Measurements from ENCODE around the gene PEPD. TPM values are rescaled to one million over a fixed set of nuclear protein-coding genes. Genes with fewer than 3 reads are reported as not detected.
A peak's percentile ranks its signal among the peaks of the same experiment; 100 is the strongest.

PEPD gene
- total and polyA plus RNA-seq, 2 of the 4 experiments (the other 2 are of a cell fraction), result 36.7 to 88.4 TPM

GRCh38 chr19:33416307-33417215 lies 105.0 kb downstream of the PEPD start:
- ChIA-PET CTCF (interaction anchor here (0.6 to 1.6 kb wide), 7 partner anchors 10 to 602 kb away, joined by 3 to 8 read pairs (median 6); no protein-coding TSS in a partner anchor), POLR2A (ENCODE audit: unreplicated experiment) (no interaction called here)
- no peak overlapping the region for H3K23ac ChIP-seq (ENCODE audit: low read depth, low read length)
- intact Hi-C loops (cut with micrococcal nuclease) (loop anchor here (1.0 kb wide), 1 partner anchor 355 kb away; no protein-coding TSS in a partner anchor), dilution Hi-C loops (cut with HindIII; ENCODE audit: low sequenced_read_pairs, unreplicated experiment) (no loop called here), in situ Hi-C loops (cut with MboI; ENCODE audit: low sequenced_read_pairs) (no loop called here)
- no peak overlapping the region for H2BK20ac ChIP-seq (ENCODE audit: low read depth, low read length)
- H2BK5ac ChIP-seq (ENCODE audit: low read depth, low read length, poor library complexity, severe bottlenecking), result no peak overlapping the region
- H4K20me1 ChIP-seq (ENCODE audit: insufficient read depth, low read length), result no peaks in the 10 kb centered on the region
- no peak overlapping the region for H3K27ac ChIP-seq (ENCODE audit: insufficient read depth, low read length)
- H3K9me1 ChIP-seq (ENCODE audit: insufficient read depth, low read length), result no peaks in the 10 kb centered on the region
- no peak overlapping the region for H4K5ac ChIP-seq (ENCODE audit: low read depth, low read length)
- H3K14ac ChIP-seq (replicated peaks; ENCODE audit: low read depth, low read length), result no peak overlapping the region
- no peak overlapping the region for H3K4me3 ChIP-seq (ENCODE audit: insufficient read depth, low read depth, low read length)
- H3K79me1 ChIP-seq (ENCODE audit: low read depth in 1 of 2, low read length in 2 of 2), result no peaks in the 10 kb centered on the region
- H3K27me3 ChIP-seq (ENCODE audit: control insufficient read depth, insufficient read depth, low read length), result no peaks in the 10 kb centered on the region
- no peaks in the 10 kb centered on the region for H3K36me3 ChIP-seq (ENCODE audit: control insufficient read depth, insufficient read depth, low read length)
- ATAC-seq (ENCODE audit: low read depth) (peak; percentile 90), DNase-seq (peak; percentile 68)
- H3K4ac ChIP-seq (ENCODE audit: low read depth, low read length), result no peak overlapping the region
- no peak overlapping the region for H2AK5ac ChIP-seq (ENCODE audit: low read depth, low read length)
- no peak overlapping the region for H3K18ac ChIP-seq (ENCODE audit: low read depth, low read length)
- H2BK120ac ChIP-seq (ENCODE audit: low read depth, low read length), result no peak overlapping the region
- peak overlapping the region; percentile 77 for H2AFZ ChIP-seq (replicated peaks; ENCODE audit: low read length, poor library complexity)
- BruUV-seq (replicated peaks), result no TSS peak
- no peaks in the 10 kb centered on the region; the same call in 1 of the 2 replicates for H3K4me1 ChIP-seq (ENCODE audit: control insufficient read depth, insufficient read depth, low read length)
- 55% methylated on average over 8 of the region's 27 CpGs; no CpG with 5 or more reads in 1 of the 2 experiments for WGBS, 2 experiments (ENCODE audit: extremely low coverage in 2 of 2, insufficient read length in 1 of 2)
- no peak overlapping the region for H4K91ac ChIP-seq (ENCODE audit: insufficient read depth, low read depth, low read length)
- H3K4me2 ChIP-seq (ENCODE audit: low read depth, low read length), result no peak overlapping the region; the same call in 1 of the 2 replicates
- no peak overlapping the region for H3K56ac ChIP-seq (ENCODE audit: extremely low read depth, insufficient read depth, low read length)
- peak overlapping the region; percentile 57 for H2AK9ac ChIP-seq (replicated peaks; ENCODE audit: low read depth, low read length, poor library complexity)
- H3K9ac ChIP-seq (ENCODE audit: low read depth, low read length), result no peak overlapping the region
- H2BK15ac ChIP-seq (ENCODE audit: low read depth, low read length), result no peak overlapping the region
- H3K9me3 ChIP-seq (ENCODE audit: control insufficient read depth, insufficient read depth, low read length), result no peaks in the 10 kb centered on the region
- H4K8ac ChIP-seq (ENCODE audit: low read depth in 2 of 2, low read length in 2 of 2), result no peak overlapping the region
- peak; percentile 63 for TF ChIP-seq SMC3 (IDR thresholded peaks at IDR 0.05; ENCODE audit: low read depth, low read length)
- TF ChIP-seq FOS (IDR thresholded peaks at IDR 0.05; ENCODE audit: low read depth, low read length), result no peak
- TF ChIP-seq CEBPB (IDR thresholded peaks at IDR 0.05; ENCODE audit: low read depth, low read length), result no peak
- no peak for TF ChIP-seq POLR2A (IDR thresholded peaks at IDR 0.05; ENCODE audit: low read depth, low read length)
- TF ChIP-seq USF2 (IDR thresholded peaks at IDR 0.05; ENCODE audit: low read depth, low read length), result no peak
- TF ChIP-seq RAD21 (IDR thresholded peaks at IDR 0.05; ENCODE audit: low read length), result peak; percentile 71
- TF ChIP-seq MAZ (IDR thresholded peaks at IDR 0.05; ENCODE audit: borderline replicate concordance, low read depth, low read length), result no peak
- TF ChIP-seq RFX5 (IDR thresholded peaks at IDR 0.05; ENCODE audit: low read depth, low read length), result no peak
- TF ChIP-seq MXI1 (IDR thresholded peaks at IDR 0.05; ENCODE audit: borderline replicate concordance, low read depth, low read length), result no peak
- TF ChIP-seq BHLHE40 (IDR thresholded peaks at IDR 0.05; ENCODE audit: low read depth, low read length), result no peak
- no peak for TF ChIP-seq RCOR1 (IDR thresholded peaks at IDR 0.05; ENCODE audit: insufficient replicate concordance, low read length)
- no peak for TF ChIP-seq MAFK (IDR thresholded peaks at IDR 0.05; ENCODE audit: low read depth, low read length)
- TF ChIP-seq CHD1 (IDR thresholded peaks at IDR 0.05; ENCODE audit: low read depth, low read length), result no peak
- TF ChIP-seq ELK1 (IDR thresholded peaks at IDR 0.05; ENCODE audit: borderline replicate concordance, low read depth, low read length), result no peak
- no peak for TF ChIP-seq NFE2L2 (IDR thresholded peaks at IDR 0.05; ENCODE audit: low read depth, low read length)
